Pulmonary artery endothelial cell (primary cell): ENCODE results near the gene NTRK1. TPM values are rescaled to one million over a fixed set of nuclear protein-coding genes. Genes with fewer than 3 reads are reported as not detected.

Experiments used
- DNase-seq: peaks from one replicate; pipeline ENCODE4 v3.0.0-alpha.2; 2011; ENCODE audit warnings: low read depth, low spot score
- total RNA-seq: library from RNA; depleted of rRNA; stranded (reverse); fragments of >200 nt; gene quantifications from 2 replicates; pipeline ENCODE4 v1.2.3, GENCODE V29; 2014

NTRK1 gene
- total RNA-seq, 1 donor from 2014 or later: under 0.01 TPM

DNA sequence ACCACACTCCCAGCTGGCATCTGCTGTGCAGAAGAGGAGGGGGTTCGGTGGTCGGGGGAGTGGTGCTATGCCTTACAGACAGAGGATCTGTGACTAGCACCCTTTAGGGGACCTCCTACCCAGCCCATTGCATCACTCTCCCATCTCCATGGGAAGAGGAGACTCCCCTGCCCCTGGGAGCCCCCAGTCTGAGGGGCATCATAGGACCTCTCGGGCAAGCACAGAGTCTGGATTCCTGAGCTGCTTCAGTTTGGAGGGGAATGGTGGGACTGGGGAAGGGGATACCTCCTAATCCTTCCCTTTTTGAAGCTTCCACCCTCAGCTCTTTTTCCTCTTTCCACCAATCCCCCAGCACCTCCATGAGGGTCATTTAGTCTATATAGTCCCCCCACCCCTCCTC lies 3.1 kb upstream of the NTRK1 start:
- no peak for DNase-seq

DNA sequence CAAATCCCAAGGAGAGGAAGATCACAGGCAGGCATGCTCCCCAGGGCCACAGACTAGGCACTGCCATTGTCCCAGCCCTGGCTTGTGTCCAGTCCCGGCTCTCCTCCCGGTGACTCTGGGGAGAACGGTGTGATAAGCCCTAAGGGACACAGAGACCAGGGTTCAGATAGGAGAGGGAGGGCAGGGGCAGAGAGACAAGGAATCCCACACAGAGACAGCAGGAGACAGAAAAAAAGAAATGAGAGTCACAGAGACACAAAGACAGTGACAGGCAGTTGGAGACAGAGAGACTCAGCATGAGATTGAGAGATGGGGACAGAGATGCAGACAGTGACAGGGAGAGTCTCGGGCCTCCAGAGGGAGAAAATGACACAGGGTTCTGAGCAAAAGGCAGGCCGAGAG lies 2.1 kb upstream of the NTRK1 start:
- DNase-seq: no peak

DNA sequence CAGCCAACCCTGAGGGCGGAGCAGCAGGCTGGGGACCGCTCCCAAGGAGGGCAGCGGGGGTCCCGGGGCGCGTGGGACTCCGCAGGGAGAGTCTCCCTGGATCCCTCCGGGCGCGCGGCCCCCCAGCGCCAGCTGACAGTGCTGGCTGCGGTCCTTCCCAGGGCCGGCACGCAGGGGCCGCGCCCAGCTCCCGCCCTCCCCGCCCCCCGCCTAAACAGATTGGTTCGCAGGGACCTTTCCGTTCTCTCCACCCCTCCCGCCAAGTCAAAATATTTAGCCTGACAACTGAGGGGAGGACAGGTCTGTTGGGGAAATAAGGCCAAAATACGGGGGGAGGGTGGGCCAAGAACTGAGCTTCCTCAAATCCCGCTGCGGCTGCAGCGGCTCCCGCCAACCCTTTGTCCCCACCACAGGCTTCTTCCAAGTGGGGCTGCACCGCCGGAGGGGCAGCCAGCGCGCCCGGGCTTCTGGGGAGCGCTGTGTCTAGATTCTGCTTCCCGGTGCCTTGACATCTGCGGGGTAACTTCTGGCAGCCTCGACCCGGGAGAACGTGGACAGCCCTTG lies 1.6 kb upstream of the NTRK1 start, which contains the start of gene INSRR:
TSS of gene INSRR (minus strand) at position 159 of the 564 bp plus-strand sequence. CDS start 496 bp downstream, outside the sequence.
- DNase-seq: no peak

DNA sequence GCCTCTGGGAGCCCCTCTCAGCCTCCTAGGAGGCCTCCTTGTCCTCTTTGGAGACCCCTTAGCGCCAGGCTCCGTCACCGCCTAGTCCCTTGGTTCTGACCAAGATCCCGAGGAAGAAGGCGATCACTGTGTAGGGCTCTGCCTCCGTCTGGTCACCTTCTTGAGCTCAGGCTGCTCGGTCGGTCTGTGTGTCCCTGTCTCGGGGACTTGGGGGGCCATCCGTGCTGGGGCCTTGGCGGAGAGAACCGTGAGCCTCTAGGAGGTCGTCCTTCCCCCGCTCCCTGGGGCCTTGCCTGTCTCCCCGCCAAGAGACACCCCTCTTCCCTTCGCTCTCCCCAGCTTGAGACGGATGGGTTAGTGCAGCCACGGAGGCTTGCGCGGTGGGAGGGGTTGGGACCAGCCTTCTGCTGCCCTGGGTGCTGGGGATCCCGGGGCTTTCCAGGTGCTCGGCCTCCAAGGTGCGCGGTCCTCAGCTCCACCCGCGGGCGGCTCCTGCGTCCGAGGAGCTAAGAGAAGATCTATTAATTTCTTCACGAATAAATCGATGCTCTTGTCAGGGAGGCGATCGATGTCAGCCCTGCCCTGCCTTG lies 1.0 kb upstream of the NTRK1 start:
- no peak for DNase-seq

DNA sequence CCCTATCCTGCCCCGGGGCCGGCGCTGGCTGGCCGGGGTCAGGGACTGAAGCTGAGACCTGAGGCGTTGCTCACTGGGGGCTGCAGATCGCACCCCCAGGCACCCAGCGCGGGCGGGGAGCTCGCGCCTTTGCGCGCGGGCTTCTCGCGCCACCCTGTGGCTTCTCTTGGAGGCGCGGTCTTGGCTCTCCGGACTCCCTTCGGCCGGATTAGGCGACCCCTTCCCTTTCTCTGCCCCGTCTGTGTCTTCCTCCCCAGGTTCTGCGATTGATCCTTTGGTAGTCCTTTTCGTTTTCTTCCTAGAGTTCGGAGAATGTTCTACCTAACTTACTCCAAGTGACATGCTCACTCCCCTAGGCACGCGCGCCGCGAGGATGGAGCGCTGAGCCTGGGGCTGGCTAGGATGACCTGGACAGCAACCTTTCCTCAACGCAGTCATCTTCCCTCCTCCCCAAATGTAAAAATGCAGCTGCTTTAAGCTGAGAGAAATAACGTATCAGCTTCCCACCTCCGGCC lies 495 bp upstream of the NTRK1 start:
- DNase-seq: no peak

DNA sequence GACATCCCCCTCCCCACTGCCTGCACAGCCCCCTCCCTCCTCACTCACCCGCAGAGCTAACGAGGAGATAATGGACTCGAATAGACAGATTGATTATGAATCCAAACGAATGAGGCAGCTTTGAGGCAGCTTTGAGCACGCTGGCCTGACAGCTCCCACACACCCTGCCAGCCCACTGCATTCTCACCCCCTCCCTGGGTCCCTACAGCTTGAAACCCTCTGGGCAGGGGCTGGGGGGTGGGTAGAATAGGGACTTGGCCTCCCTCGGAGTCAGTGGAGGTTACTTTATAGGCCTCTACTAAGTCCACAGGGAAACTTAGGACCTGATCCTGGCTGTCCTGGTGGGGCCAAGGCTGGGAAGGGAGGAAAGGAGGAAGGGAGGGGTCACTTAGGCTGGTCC lies 1.9 kb downstream of the NTRK1 start:
- DNase-seq: no peak

DNA sequence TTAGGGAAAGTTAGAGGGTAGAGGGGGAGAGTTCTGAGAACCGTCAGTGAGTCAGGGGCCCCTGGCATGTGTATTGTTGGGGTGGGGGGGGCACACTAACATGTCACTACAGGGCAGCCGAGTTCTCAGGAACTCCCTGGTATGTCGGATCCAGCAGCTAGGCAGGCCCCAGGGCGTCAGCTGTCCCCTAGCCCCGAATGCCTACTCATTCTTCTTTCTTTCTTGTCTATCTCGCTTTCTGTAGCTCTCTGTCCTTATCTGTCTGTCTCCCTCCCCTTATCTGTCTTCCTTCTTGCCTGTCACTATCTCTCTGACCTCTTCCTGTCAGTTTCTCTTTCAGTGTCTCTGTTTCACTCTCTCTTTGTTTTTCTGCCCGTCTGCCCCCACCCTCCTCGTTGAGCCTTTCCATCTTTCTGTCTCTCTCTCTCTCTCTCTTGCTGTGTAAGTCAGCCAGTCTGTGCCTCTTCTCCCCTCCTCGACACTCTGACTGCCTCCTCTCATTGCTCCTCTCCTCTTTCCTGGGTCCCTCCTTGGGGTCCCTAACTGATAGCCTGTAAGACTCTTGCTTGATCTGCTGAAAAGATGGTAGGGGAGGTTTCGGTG lies 2.4 kb downstream of the NTRK1 start:
- no peak for DNase-seq

DNA sequence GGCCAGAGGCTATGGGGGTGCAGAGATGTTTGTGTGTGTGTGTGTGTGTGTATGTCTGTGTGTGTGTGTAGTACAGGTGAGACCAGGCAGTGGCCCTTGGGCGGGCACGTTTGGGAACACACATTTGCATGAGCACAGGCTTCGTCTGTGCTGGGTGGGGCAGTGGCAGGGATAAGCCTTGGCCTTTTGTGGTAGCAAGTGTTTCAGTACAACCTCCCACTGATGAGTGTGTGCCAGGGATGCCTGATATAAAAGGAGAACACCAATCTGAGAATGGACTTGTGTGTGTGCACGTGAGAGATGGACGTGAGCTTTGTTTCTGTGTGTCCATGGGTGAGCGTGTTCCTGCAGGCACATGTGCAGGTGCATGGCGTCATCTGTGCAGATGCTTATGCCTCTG lies 3.0 kb downstream of the NTRK1 start:
- DNase-seq: no peak

DNA sequence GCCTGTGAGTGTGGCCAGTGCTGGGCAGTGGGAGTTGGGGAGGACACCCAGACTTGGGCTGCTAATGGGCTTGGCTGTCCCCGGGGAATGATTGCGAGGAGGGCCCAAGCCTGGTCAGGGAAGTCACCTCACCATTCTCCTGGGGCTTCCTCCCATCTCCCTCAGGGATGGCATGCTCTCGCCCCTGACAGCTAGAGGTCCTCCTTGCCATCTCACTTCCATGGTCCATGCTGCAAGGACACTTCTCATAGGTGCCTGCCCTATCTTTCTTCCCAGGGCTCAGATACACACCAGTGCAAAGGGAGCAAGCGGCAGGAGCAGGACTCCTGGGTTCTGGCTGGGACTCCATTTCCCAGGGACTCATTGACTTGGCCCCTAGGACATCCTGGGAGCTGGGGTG lies 4.1 kb downstream of the NTRK1 start:
- DNase-seq: no peak

DNA sequence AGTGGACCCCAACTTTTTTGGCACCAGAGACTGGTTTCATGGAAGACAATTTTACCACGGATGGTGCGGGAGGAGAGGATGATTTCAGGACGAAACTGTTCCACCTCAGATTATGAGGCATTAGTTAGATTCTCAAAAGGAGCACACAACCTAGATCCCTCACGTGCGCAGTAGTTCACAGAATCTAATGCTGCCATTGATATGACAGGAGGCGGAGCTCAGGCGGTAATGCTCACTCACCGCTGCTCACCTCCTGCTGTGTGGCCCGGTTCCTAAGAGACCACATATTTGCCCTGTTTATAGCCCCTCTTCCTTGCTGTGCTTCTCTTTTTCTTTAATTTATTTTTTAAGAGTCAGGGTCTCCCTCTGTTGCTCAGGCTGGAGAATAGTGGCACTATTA lies 4.6 kb downstream of the NTRK1 start:
- no peak for DNase-seq

DNA sequence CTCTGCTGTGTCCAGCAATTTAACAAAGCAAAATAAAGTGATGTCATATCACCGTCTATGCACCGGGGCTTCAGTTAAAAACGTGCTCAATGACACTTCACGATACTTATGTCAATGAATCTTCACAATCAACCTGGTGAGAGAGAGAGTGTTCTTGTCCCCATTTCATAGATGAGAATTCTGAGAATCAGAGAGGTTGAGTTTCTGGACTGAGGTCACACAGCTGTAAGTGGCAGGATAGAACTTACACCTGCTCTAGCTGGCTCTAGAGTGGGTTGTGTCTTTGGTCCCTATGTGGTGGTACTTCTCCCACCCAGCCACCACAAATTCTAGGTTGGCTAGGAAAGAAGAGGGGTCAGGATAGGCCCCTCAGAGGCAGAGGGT lies 5.2 kb downstream of the NTRK1 start:
- DNase-seq: no peak

DNA sequence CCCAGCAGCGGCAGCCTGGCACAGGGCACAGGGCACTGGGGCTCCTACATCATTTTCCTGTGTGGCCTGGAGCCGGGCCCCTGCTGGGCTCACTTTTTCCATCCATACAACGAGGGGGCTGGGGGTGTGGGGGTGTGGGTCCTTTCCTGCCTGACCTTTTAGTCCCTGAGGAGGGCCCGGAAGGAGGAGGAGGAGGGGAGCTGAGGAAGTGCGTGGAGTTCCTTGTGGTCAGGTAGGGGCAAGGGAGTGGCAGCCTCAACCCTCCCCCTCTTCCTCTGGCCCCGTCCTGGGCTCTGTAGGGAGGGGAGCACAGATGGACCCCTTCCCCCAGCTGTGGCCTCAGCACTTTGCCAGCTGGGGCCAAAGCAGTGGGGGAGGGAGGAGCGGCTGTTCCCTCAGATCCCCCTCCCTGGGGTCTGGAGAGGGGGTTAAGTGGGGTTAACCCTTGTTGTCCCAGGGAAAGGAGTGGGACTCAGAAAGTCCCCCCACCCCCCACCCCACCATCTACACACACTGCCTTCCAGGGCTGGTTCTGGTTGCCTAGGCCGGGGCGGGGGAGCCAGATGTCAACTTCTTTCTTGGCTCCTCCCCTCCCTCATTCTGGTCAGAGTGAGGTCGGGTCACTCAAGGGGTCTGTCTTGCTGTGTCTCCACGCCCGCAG lies 5.7 kb downstream of the NTRK1 start:
- no peak for DNase-seq

DNA sequence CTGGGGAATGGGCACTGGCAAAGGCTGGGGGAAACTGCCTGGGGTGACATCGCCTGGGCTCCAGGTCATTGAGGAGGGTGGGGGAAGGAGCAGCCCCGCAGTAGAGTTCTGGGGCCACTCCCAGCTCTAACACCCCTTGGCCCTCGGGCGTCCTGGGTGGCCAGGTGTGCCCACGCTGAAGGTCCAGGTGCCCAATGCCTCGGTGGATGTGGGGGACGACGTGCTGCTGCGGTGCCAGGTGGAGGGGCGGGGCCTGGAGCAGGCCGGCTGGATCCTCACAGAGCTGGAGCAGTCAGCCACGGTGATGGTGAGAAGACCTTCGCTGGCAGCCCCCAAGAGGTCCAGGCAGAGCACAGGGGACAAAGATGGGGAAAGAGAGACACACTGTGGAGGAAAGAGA lies 7.7 kb downstream of the NTRK1 start:
- no peak for DNase-seq

DNA sequence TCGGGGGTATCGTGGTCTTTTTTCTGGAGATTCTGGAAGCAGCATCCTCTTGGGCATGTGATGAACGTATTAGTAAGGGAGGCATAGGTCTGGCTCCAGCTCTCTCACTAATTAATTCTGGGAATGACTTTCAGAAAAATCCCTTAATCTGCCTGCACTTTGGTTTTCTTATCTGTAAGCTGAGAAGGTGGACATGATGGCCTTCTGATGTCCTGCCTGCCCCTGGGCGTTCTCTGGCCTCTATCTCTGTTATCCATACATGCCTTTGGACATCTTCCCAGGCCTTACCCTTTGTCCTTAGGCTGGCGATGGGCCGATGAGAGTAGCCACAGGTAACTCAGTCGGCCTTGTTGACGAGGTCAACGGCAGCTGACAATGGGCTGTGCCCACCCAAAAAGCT lies 8.8 kb downstream of the NTRK1 start:
- DNase-seq: no peak

DNA sequence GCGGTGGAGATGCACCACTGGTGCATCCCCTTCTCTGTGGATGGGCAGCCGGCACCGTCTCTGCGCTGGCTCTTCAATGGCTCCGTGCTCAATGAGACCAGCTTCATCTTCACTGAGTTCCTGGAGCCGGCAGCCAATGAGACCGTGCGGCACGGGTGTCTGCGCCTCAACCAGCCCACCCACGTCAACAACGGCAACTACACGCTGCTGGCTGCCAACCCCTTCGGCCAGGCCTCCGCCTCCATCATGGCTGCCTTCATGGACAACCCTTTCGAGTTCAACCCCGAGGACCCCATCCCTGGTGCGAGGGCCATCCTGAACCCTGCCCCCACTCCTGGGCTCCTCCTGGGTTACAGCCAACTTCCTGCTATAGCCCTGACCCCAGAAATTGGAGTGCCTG lies 13.0 kb downstream of the NTRK1 start:
- DNase-seq: no peak

DNA sequence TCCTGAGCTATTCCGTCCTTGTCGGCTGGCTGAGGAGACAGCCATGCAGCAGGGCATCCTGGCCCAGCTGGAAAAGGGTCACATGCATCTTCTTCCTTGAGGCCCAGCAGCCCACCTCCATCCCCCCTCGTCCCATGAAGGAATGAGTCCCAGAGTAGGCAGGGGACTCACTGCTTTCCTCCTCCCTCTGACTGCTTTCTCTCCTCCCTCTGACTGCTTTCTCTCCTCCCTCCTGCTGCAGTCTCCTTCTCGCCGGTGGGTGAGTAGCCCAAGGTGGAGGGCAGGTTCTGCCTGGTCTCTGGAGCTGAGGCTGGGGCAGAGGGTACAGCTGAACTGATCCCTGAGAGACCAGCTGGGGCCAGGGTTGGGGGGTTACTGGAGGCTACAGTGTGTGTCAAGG lies 13.5 kb downstream of the NTRK1 start:
- no peak for DNase-seq

DNA sequence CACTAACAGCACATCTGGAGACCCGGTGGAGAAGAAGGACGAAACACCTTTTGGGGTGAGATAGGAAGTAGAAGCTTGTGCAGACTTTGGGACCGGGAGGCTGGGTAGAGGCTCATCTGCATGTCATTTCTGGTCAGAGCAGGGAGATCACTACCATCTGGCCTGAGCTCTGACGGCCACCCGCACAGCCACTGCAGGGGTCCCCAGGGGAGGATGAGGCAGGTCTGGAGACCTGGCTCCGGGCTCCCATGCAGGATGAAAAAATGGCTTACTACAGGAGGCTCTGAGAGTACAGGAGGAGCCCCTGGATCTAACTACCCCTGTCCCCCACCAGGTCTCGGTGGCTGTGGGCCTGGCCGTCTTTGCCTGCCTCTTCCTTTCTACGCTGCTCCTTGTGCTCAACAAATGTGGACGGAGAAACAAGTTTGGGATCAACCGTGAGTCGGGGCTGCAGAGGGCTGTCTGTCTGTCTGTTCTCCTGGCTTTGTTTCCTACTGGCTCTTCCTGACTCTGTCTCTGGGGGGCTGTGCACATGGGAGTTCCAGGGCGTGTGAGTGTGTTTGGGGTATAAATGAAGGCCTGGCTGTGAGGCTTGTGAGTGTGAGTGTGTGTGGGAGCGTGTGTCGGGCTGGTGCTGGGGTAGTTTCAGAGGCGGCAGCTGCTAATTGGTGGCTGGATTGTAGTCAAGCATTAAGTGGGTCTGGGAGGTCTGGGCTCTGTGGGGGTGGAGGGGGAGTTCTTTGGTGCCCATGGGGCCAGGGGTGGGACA lies 14.1 kb downstream of the NTRK1 start:
- DNase-seq: no peak

DNA sequence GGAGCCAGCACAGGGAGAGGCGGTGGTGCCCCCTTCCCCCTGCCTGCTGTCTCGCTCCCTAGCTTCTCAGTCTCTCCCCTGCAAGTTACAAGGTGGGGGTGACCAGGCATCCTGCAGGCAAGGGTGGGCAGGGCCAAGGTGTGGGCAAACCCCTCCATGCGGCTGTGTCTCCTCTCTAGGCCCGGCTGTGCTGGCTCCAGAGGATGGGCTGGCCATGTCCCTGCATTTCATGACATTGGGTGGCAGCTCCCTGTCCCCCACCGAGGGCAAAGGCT lies 14.6 kb downstream of the NTRK1 start:
- no peak for DNase-seq

DNA sequence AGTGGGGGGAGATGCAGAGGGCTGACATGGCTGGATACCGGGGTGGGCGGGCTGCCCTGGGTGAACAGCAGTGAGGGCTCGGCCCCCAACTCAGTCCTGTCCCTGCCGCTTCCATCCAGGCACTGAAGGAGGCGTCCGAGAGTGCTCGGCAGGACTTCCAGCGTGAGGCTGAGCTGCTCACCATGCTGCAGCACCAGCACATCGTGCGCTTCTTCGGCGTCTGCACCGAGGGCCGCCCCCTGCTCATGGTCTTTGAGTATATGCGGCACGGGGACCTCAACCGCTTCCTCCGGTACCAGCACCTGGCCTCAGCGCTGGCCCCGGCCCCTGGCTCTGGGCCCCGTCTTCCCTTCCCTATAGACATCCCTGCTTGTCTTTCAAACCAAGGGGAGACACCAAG lies 15.6 kb downstream of the NTRK1 start:
- DNase-seq: no peak

DNA sequence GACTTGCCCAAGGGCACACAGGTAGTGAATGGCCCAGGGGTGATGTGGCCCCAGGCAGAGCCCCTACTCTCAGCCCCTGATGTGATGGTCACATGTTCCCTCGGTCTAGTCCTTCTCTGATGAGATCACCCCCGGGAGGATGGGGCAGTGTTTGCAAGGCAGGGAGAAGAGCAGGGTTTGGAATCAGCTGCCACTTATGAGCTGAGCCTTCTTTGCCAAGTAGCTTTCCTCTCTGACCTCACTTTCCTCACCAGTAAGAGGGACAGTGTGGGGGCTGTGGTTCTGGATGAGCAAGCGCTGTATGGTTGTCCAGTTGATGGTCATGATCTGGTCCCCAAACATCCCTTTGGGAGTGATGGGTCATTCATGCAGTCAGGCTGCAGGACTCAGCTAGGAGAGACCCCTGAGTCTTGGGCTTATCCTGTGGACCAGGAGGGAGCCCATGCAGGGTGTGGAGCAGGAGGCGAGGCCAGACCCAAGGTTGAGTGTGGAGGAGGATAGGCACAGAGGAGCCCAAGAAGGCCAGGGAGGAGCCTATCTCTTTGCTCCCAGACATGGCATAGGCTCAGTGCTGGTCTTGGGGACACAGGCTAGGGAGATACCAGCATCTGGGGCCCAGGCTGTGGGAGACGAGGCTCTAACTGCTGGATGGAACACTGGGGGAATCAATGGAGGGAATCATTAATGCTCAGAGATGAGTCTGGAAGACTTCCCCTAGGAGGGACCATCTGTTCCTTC lies 16.9 kb downstream of the NTRK1 start:
- no peak for DNase-seq

DNA sequence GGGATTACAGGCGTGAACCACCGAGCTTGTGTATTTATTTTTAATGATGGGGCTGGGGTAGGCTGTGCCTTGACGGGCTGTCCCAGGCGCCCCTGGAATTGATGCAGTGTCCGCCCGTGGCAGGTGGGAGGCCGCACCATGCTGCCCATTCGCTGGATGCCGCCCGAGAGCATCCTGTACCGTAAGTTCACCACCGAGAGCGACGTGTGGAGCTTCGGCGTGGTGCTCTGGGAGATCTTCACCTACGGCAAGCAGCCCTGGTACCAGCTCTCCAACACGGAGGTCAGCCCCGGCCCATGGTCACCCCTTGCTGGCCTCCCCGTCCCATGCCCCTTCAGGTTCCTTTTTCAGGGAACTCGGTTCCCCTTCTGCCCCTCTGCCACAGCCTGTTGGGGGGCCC lies 19.2 kb downstream of the NTRK1 start:
- DNase-seq: no peak
